Epithelial cell of proximal tubule (primary cell): ENCODE measurements around the gene AFAP1L1. TPM values are rescaled to one million over a fixed set of nuclear protein-coding genes. Genes with fewer than 3 reads are reported as not detected.

Experiments
- DNase-seq: peaks from one replicate; pipeline ENCODE4 v3.0.0-alpha.2; 2011; ENCODE audit warnings: low read depth
- H3K4me3 ChIP-seq: 2 replicates; pipeline ENCODE4 v1.5.1; 2011; ENCODE audit warnings: low read depth, mild to moderate bottlenecking, low read length
- CTCF ChIP-seq: conservative IDR thresholded peaks from 2 replicates; pipeline ENCODE4 v1.5.1; 2012; ENCODE audit warnings: low read depth, mild to moderate bottlenecking, low read length
- total RNA-seq: library from RNA; depleted of rRNA; stranded (reverse); fragments of >200 nt; gene quantifications from 2 replicates; pipeline ENCODE4 v1.2.3, GENCODE V29; 2015

AFAP1L1 gene
- total RNA-seq, 1 donor from 2014 or later: 17.2 TPM

- no peak for TF ChIP-seq CTCF
Measured at GRCh38 chr5:149297340-149298025, 25.8 kb downstream of the AFAP1L1 start.

GRCh38 chr5:149298163-149298562 is 26.5 kb downstream of the AFAP1L1 start:
- no peak for TF ChIP-seq CTCF
- no peak for DNase-seq
- H3K4me3 ChIP-seq: no peak overlapping the region

More at GRCh38 chr5:149297340-149298025, 25.8 kb downstream of the AFAP1L1 start:
- H3K4me3 ChIP-seq: no peak overlapping the region
- no peak for DNase-seq

GRCh38 chr5:149298842-149299404 is 27.3 kb downstream of the AFAP1L1 start:
- no peak for TF ChIP-seq CTCF
- no peak for DNase-seq
- no peak overlapping the region for H3K4me3 ChIP-seq

- no peak overlapping the region for H3K4me3 ChIP-seq
- TF ChIP-seq CTCF: no peak
- DNase-seq: no peak
Measured at GRCh38 chr5:149299451-149300054, 27.9 kb downstream of the AFAP1L1 start.

- no peak for TF ChIP-seq CTCF
- no peak overlapping the region for H3K4me3 ChIP-seq
- no peak for DNase-seq
Measured at GRCh38 chr5:149300441-149300840, 28.8 kb downstream of the AFAP1L1 start.

GRCh38 chr5:149301049-149301743 is 29.5 kb downstream of the AFAP1L1 start:
- DNase-seq: no peak
- TF ChIP-seq CTCF: no peak
- H3K4me3 ChIP-seq: no peak overlapping the region
